ENCODE data around the gene FUT7.
"Not testable (repeated sequence)": the region's sequence is repeated elsewhere in the genome, so short reads cannot be mapped to it uniquely, and the experiment has no call there.

The FUT7 gene

GRCh38 chr9:137006116-137007003 is 25.5 kb downstream of the FUT7 start:
- in situ Hi-C loops (cut with HindIII; ENCODE audit: low sequenced_read_pairs), result no loop called here

- in situ Hi-C loops (cut with HindIII; ENCODE audit: low sequenced_read_pairs), result not testable (repeated sequence)
Measured at GRCh38 chr9:137004285-137004684, 27.6 kb downstream of the FUT7 start.

GRCh38 chr9:137002646-137003041 is 29.2 kb downstream of the FUT7 start:
- in situ Hi-C loops (cut with HindIII; ENCODE audit: low sequenced_read_pairs), result no loop called here

- in situ Hi-C loops (cut with HindIII; ENCODE audit: low sequenced_read_pairs), result no loop called here
Measured at GRCh38 chr9:137001857-137002645, 29.8 kb downstream of the FUT7 start.

GRCh38 chr9:137000177-137000930 is 31.5 kb downstream of the FUT7 start:
- in situ Hi-C loops (cut with HindIII; ENCODE audit: low sequenced_read_pairs), result no loop called here

- in situ Hi-C loops (cut with HindIII; ENCODE audit: low sequenced_read_pairs), result no loop called here
Measured at GRCh38 chr9:136997830-136998234, 34.1 kb downstream of the FUT7 start.

GRCh38 chr9:136997371-136997770 is 34.5 kb downstream of the FUT7 start:
- in situ Hi-C loops (cut with HindIII; ENCODE audit: low sequenced_read_pairs), result no loop called here

- in situ Hi-C loops (cut with HindIII; ENCODE audit: low sequenced_read_pairs), result no loop called here
Measured at GRCh38 chr9:136996361-136997292, 35.3 kb downstream of the FUT7 start, which contains the start of gene CLIC3. TSS of gene CLIC3 (minus strand) at chr9:136996568. CDS start at chr9:136996543, 25 bp downstream.

- in situ Hi-C loops (cut with HindIII; ENCODE audit: low sequenced_read_pairs), result no loop called here
Measured at GRCh38 chr9:136995772-136996311, 36.0 kb downstream of the FUT7 start.

- in situ Hi-C loops (cut with HindIII; ENCODE audit: low sequenced_read_pairs), result no loop called here
Measured at GRCh38 chr9:136995362-136995761, 36.5 kb downstream of the FUT7 start.

- in situ Hi-C loops (cut with HindIII; ENCODE audit: low sequenced_read_pairs), result no loop called here
Measured at GRCh38 chr9:136994888-136995230, 37.0 kb downstream of the FUT7 start.

- in situ Hi-C loops (cut with HindIII; ENCODE audit: low sequenced_read_pairs), result no loop called here
Measured at GRCh38 chr9:136994180-136994887, 37.6 kb downstream of the FUT7 start.

GRCh38 chr9:136992819-136993369 is 39.0 kb downstream of the FUT7 start:
- in situ Hi-C loops (cut with HindIII; ENCODE audit: low sequenced_read_pairs), result no loop called here

GRCh38 chr9:136991993-136992818 is 39.7 kb downstream of the FUT7 start, which contains the start of gene PAXX:
TSS of gene PAXX (plus strand) at chr9:136992422. CDS start at chr9:136992444, 22 bp downstream.
- in situ Hi-C loops (cut with HindIII; ENCODE audit: low sequenced_read_pairs), result no loop called here

- in situ Hi-C loops (cut with HindIII; ENCODE audit: low sequenced_read_pairs), result no loop called here
Measured at GRCh38 chr9:136990242-136990911, 41.5 kb downstream of the FUT7 start.

- in situ Hi-C loops (cut with HindIII; ENCODE audit: low sequenced_read_pairs), result no loop called here
Measured at GRCh38 chr9:136988872-136989271, 43.0 kb downstream of the FUT7 start.

- in situ Hi-C loops (cut with HindIII; ENCODE audit: low sequenced_read_pairs), result no loop called here
Measured at GRCh38 chr9:136985853-136986252, 46.0 kb downstream of the FUT7 start.
